HCT116 (cell line): Measurements from ENCODE around the gene OXER1.

Experiments used
- CEBPB ChIP-seq: IDR thresholded peaks from 2 replicates; pipeline ENCODE4 v1.6.1; 2012; ENCODE audit warnings: low read depth
- CTCF ChIP-seq, 3 experiments: fragments of 200-600 bp in 1 of 3; sonication (generic) in 1 of 3; IDR thresholded peaks in 2 of 3; conservative IDR thresholded peaks in 1 of 3; 2 replicates each; pipeline ENCODE4 v1.5.1; 2012 to 2017; ENCODE audit warnings: low read depth in 2 of 3, low read length in 2 of 3, antibody characterized with exemption in 1 of 3, borderline replicate concordance in 1 of 3, control low read depth in 1 of 3, mild to moderate bottlenecking in 1 of 3, mixed read lengths in 1 of 3, mixed run types in 1 of 3, moderate library complexity in 1 of 3; ENCODE audit not compliant: insufficient read depth in 1 of 3
- EZH2 ChIP-seq: fragments of 200-600 bp; sonication (generic); IDR thresholded peaks from 2 replicates; pipeline ENCODE4 v1.6.1; 2017; ENCODE audit warnings: antibody characterized with exemption, mixed run types
- EZH2phosphoT487 ChIP-seq: fragments of 200-600 bp; IDR thresholded peaks from 2 replicates; pipeline ENCODE4 v1.6.1; 2018; ENCODE audit warnings: antibody characterized with exemption, borderline replicate concordance
- POLR2A ChIP-seq: IDR thresholded peaks from 2 replicates; pipeline ENCODE4 v1.7.0; 2011; ENCODE audit warnings: borderline replicate concordance; ENCODE audit not compliant: insufficient read depth, insufficient read length; ENCODE audit errors: extremely low read depth
- POLR2AphosphoS5 ChIP-seq: IDR thresholded peaks from 2 replicates; pipeline ENCODE4 v1.6.1; 2011; ENCODE audit warnings: mild to moderate bottlenecking, low read depth, low read length, moderate library complexity
- RAD21 ChIP-seq: IDR thresholded peaks from 2 replicates; pipeline ENCODE4 v1.6.1; 2012; ENCODE audit warnings: low read depth, mild to moderate bottlenecking
- SIN3A ChIP-seq: IDR thresholded peaks from 2 replicates; pipeline ENCODE4 v1.6.1; 2012; ENCODE audit warnings: low read depth
- SP1 ChIP-seq: IDR thresholded peaks from 2 replicates; pipeline ENCODE4 v1.6.1; 2012; ENCODE audit warnings: low read depth
- TCF7L2 ChIP-seq: IDR thresholded peaks from 2 replicates; pipeline ENCODE4 v1.7.0; 2011; ENCODE audit warnings: borderline replicate concordance, inconsistent platforms; ENCODE audit not compliant: insufficient read depth, insufficient read length; ENCODE audit errors: extremely low read depth
- ZNF274 ChIP-seq: fragments of 200-500 bp; sonication (Bioruptor generic); IDR thresholded peaks from 2 replicates; pipeline ENCODE4 v1.6.1; 2014; ENCODE audit warnings: mild to moderate bottlenecking, low read depth, low read length, inconsistent platforms
- TF ChIP-seq, protein P1 (sequence below): IDR thresholded peaks from 2 replicates; pipeline ENCODE4 v1.6.1; 2012; ENCODE audit warnings: low read depth

GRCh38 chr2:42762823-42763804 lies 821 bp downstream of the OXER1 start:
- TF ChIP-seq POLR2AphosphoS5 (no peak), CTCF (IDR thresholded peaks at IDR 0.05 in 2 of 3, conservative IDR thresholded peaks at IDR 0.05 in 1 of 3; ENCODE audit: borderline replicate concordance in 1 of 3, insufficient read depth in 1 of 3, low read depth in 2 of 3, low read length in 2 of 3) (no peak), ZNF274 (no peak), EZH2phosphoT487 (no peak), SIN3A (no peak), EZH2 (no peak), POLR2A (no peak), RAD21 (no peak), SP1 (no peak), CEBPB (no peak), TCF7L2 (no peak)
- TF ChIP-seq, protein P1, sequence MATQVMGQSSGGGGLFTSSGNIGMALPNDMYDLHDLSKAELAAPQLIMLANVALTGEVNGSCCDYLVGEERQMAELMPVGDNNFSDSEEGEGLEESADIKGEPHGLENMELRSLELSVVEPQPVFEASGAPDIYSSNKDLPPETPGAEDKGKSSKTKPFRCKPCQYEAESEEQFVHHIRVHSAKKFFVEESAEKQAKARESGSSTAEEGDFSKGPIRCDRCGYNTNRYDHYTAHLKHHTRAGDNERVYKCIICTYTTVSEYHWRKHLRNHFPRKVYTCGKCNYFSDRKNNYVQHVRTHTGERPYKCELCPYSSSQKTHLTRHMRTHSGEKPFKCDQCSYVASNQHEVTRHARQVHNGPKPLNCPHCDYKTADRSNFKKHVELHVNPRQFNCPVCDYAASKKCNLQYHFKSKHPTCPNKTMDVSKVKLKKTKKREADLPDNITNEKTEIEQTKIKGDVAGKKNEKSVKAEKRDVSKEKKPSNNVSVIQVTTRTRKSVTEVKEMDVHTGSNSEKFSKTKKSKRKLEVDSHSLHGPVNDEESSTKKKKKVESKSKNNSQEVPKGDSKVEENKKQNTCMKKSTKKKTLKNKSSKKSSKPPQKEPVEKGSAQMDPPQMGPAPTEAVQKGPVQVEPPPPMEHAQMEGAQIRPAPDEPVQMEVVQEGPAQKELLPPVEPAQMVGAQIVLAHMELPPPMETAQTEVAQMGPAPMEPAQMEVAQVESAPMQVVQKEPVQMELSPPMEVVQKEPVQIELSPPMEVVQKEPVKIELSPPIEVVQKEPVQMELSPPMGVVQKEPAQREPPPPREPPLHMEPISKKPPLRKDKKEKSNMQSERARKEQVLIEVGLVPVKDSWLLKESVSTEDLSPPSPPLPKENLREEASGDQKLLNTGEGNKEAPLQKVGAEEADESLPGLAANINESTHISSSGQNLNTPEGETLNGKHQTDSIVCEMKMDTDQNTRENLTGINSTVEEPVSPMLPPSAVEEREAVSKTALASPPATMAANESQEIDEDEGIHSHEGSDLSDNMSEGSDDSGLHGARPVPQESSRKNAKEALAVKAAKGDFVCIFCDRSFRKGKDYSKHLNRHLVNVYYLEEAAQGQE: no peak
